ENCODE measurements around the gene SOX14. TPM values are rescaled to one million over a fixed set of nuclear protein-coding genes. Genes with fewer than 3 reads are reported as not detected.

The SOX14 gene
- total RNA-seq, 1 experiment from 2014 or later, result not detected

DNA sequence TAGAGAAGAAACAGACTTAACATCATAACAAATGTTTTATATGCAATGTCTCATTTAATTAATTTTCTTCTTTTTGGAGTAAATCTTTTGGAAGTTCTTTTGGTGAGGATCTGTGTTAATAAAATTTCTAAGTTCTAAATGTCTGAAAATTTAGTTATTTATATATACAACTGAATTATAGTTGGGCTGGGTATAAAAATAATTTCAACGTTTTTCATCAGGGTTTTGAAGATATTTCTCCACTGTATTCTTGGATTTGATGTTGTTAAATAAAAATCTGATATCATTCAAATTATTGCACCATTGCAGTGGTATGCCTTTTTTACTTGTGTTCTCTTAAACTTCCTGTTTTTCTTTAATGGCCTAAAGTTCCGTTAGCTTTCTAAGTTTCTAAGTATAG, 26.9 kb upstream of the SOX14 start:
- ATAC-seq (no peak), DNase-seq (no peak)
- Histone ChIP-seq H3K9me3 (ENCODE audit: low read length) (no peaks in the 10 kb centered on the region), H3K36me3 (ENCODE audit: low read depth, low read length) (no peaks in the 10 kb centered on the region), H3K27me3 (ENCODE audit: low read length) (no peaks in the 10 kb centered on the region), H2AFZ (ENCODE audit: low read length) (no peak overlapping the region), H3K4me3 (ENCODE audit: low read length) (no peak overlapping the region), H3K9me2 (replicated peaks; ENCODE audit: low read length) (no peaks in the 10 kb centered on the region), H3K4me2 (ENCODE audit: low read length) (no peak overlapping the region), H3F3A (ENCODE audit: low read length, unreplicated experiment) (no peaks in the 10 kb centered on the region), H3K9ac (ENCODE audit: low read length) (no peak overlapping the region), H4K20me1 (ENCODE audit: low read length) (no peaks in the 10 kb centered on the region), H3K27ac (ENCODE audit: low read length) (no peak overlapping the region), H3K4me1 (ENCODE audit: insufficient read depth, low read length) (no peaks in the 10 kb centered on the region), H3K79me2 (ENCODE audit: low read length) (no peaks in the 10 kb centered on the region)
- ChIA-PET POLR2A (ENCODE audit: unreplicated experiment) (no interaction called here), CTCF (no interaction called here)
- intact Hi-C loops (cut with micrococcal nuclease), result no loop called here
- BruUV-seq (replicated peaks), result no TSS peak
- TF ChIP-seq EZH2 (IDR thresholded peaks at IDR 0.05; ENCODE audit: low read length, unreplicated experiment), result no peak
- TF ChIP-seq, protein P1, sequence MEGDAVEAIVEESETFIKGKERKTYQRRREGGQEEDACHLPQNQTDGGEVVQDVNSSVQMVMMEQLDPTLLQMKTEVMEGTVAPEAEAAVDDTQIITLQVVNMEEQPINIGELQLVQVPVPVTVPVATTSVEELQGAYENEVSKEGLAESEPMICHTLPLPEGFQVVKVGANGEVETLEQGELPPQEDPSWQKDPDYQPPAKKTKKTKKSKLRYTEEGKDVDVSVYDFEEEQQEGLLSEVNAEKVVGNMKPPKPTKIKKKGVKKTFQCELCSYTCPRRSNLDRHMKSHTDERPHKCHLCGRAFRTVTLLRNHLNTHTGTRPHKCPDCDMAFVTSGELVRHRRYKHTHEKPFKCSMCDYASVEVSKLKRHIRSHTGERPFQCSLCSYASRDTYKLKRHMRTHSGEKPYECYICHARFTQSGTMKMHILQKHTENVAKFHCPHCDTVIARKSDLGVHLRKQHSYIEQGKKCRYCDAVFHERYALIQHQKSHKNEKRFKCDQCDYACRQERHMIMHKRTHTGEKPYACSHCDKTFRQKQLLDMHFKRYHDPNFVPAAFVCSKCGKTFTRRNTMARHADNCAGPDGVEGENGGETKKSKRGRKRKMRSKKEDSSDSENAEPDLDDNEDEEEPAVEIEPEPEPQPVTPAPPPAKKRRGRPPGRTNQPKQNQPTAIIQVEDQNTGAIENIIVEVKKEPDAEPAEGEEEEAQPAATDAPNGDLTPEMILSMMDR (conservative IDR thresholded peaks at IDR 0.05; ENCODE audit: low read depth, low read length), result no peak
- no peak for TF ChIP-seq EZH2phosphoT487 (IDR thresholded peaks at IDR 0.05; ENCODE audit: borderline replicate concordance, low read length)

DNA sequence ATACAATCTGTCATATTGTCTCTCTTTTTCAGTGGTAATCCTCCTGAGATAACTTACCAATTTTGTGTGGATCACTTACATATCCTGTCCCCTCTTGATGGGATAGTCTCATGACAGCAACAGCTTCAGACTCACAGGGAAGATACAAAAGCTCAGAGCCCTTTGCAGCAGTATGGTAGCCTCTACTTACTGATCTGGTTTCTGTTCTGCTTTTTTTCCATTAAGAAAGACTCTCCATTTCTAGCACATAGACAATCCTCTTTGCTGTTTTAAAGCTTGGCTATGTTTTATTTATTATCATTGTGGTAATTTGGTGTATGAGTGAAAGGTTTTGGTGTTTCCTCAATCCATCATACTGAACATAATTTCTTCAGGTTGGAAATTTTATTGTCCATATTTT, 25.4 kb upstream of the SOX14 start:
- CTCF ChIA-PET, result no interaction called here
- BruUV-seq (replicated peaks), result no TSS peak
- intact Hi-C loops (cut with micrococcal nuclease), result no loop called here
- Histone ChIP-seq H3K79me2 (ENCODE audit: low read length) (no peaks in the 10 kb centered on the region), H3K36me3 (ENCODE audit: low read depth, low read length) (no peaks in the 10 kb centered on the region), H3F3A (ENCODE audit: low read length, unreplicated experiment) (no peaks in the 10 kb centered on the region), H3K9me2 (replicated peaks; ENCODE audit: low read length) (no peaks in the 10 kb centered on the region), H3K4me3 (ENCODE audit: low read length) (no peak overlapping the region), H4K20me1 (ENCODE audit: low read length) (no peaks in the 10 kb centered on the region), H3K4me2 (ENCODE audit: low read length) (no peak overlapping the region), H3K27me3 (ENCODE audit: low read length) (no peaks in the 10 kb centered on the region), H3K9me3 (ENCODE audit: low read length) (no peaks in the 10 kb centered on the region), H3K27ac (ENCODE audit: low read length) (no peak overlapping the region), H2AFZ (ENCODE audit: low read length) (no peak overlapping the region), H3K4me1 (ENCODE audit: insufficient read depth, low read length) (no peaks in the 10 kb centered on the region), H3K9ac (ENCODE audit: low read length) (no peak overlapping the region)
- DNase-seq (no peak), ATAC-seq (no peak)
- no peak for TF ChIP-seq EZH2 (IDR thresholded peaks at IDR 0.05; ENCODE audit: low read length, unreplicated experiment)
- TF ChIP-seq, protein P1 (conservative IDR thresholded peaks at IDR 0.05; ENCODE audit: low read depth, low read length), result no peak
- TF ChIP-seq EZH2phosphoT487 (IDR thresholded peaks at IDR 0.05; ENCODE audit: borderline replicate concordance, low read length), result no peak
- POLR2A ChIA-PET (ENCODE audit: unreplicated experiment), result no interaction called here

DNA sequence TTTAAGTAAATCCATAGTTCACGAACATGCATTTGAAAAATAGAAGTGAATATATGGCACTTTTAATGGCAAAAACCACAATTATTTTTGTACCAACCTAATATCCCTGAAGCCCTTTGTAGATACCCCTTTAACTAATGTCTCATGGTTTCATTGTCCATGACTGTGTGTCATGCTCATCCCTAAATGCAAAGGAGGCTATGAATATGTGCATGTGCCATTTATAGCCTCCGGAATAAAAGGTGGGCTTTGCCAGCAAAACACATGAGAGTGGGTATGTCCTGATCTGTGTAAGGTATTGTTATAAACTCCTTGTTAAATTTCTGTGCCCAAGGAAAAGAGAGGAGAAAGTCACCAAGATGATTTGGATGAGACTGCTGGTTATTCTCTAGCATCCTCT, 20.5 kb upstream of the SOX14 start:
- H3K27me3 ChIP-seq (ENCODE audit: low read length), result no peaks in the 10 kb centered on the region
- no peak overlapping the region for H2AFZ ChIP-seq (ENCODE audit: low read length)
- no peak overlapping the region for H3K9ac ChIP-seq (ENCODE audit: low read length)
- H3K79me2 ChIP-seq (ENCODE audit: low read length), result no peaks in the 10 kb centered on the region
- H3K36me3 ChIP-seq (ENCODE audit: low read depth, low read length), result no peaks in the 10 kb centered on the region
- H3K4me3 ChIP-seq (ENCODE audit: low read length), result no peak overlapping the region
- no peaks in the 10 kb centered on the region for H4K20me1 ChIP-seq (ENCODE audit: low read length)
- H3F3A ChIP-seq (ENCODE audit: low read length, unreplicated experiment), result no peaks in the 10 kb centered on the region
- no TSS peak for BruUV-seq (replicated peaks)
- intact Hi-C loops (cut with micrococcal nuclease), result no loop called here
- ChIA-PET POLR2A (ENCODE audit: unreplicated experiment) (no interaction called here), CTCF (no interaction called here)
- TF ChIP-seq EZH2 (IDR thresholded peaks at IDR 0.05; ENCODE audit: low read length, unreplicated experiment) (no peak), EZH2phosphoT487 (IDR thresholded peaks at IDR 0.05; ENCODE audit: borderline replicate concordance, low read length) (no peak)
- TF ChIP-seq, protein P1 (conservative IDR thresholded peaks at IDR 0.05; ENCODE audit: low read depth, low read length), result no peak
- H3K4me2 ChIP-seq (ENCODE audit: low read length), result no peak overlapping the region
- H3K9me3 ChIP-seq (ENCODE audit: low read length), result no peaks in the 10 kb centered on the region
- no peak for DNase-seq
- no peak for ATAC-seq
- H3K9me2 ChIP-seq (replicated peaks; ENCODE audit: low read length), result no peaks in the 10 kb centered on the region
- H3K27ac ChIP-seq (ENCODE audit: low read length), result no peak overlapping the region
- H3K4me1 ChIP-seq (ENCODE audit: insufficient read depth, low read length), result no peaks in the 10 kb centered on the region

All from PC-3 (cell line).